Pulmonary artery endothelial cell (primary cell): Measurements from ENCODE around the gene NACC2. TPM values are rescaled to one million over a fixed set of nuclear protein-coding genes. Genes with fewer than 3 reads are reported as not detected.
"Not testable (repeated sequence)": the region's sequence is repeated elsewhere in the genome, so short reads cannot be mapped to it uniquely, and the experiment has no call there.

Experiments used
- DNase-seq: peaks from one replicate; pipeline ENCODE4 v3.0.0-alpha.2; 2011; ENCODE audit warnings: low read depth, low spot score
- total RNA-seq: library from RNA; depleted of rRNA; stranded (reverse); fragments of >200 nt; gene quantifications from 2 replicates; pipeline ENCODE4 v1.2.3, GENCODE V29; 2014

NACC2 gene
- total RNA-seq, 1 donor from 2014 or later = 25.5 TPM

DNA sequence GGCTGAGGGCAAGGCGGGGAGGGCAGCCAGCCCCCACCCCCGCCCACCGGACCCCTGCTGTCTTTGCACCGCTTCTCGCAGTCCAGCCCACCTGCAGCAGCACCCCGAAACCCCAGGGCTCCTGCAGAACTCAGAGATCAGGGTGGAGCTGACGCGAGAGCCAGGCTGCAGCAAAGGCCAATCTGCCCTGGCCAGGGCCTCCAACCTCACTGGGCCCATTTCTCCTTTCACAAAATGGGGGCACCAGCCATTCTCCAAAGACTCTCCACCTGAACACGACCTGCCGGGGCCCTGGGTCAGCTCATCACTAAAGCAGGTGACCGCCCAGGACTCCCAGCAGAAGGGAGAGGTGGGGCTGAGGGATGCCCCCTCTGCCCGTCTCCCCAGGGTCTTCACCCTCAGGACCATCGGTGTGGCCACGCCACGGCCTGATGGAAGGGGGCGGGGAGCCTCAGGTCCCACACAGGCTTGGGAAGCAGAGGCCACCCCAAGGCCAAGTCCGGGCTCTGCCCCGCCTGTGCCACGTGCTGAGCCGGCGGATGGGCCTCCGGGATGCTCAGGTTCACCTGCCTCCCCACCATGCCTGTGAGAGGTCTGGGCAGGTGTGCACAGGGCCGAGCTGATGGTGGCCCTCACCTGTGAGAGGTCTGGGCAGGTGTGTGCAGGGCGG, 13.1 kb downstream of the NACC2 start:
- no peak for DNase-seq

DNA sequence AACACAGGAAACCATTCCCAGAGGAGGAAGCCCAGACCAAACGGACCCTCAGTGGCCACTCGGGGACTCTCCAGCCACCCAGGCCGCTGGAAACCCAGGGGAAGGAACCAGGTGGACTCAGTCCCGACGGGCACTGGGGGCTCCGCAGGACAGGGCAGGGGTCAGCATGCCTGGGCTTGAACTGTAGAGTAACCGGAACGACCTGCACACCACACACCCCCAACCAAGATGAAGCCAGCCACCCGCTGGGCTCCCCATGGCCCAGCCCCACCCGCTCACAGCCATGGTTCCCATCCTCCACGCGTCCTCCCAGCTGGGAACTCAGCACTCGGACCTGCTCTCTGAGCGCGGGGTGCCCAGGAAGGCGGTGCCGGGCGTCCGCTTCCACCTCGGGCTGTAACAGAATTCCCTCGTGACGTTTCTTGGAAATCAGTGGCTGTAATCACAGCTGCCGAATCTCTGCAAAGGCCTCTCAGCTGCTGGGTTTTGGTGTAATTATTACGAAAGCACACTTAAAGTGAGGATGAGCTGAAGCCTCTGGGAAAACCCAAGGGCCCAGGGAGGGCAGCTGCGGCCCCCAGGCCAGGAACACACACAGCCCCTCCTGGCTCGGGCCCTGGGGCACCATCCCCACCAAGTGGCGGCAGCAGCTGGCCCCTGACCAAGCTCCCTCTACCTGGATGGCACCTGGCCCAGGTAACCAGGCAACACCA, 13.8 kb downstream of the NACC2 start:
- DNase-seq = no peak

GRCh38 chr9:136080716-136081112, 14.4 kb downstream of the NACC2 start:
- DNase-seq = no peak

DNA sequence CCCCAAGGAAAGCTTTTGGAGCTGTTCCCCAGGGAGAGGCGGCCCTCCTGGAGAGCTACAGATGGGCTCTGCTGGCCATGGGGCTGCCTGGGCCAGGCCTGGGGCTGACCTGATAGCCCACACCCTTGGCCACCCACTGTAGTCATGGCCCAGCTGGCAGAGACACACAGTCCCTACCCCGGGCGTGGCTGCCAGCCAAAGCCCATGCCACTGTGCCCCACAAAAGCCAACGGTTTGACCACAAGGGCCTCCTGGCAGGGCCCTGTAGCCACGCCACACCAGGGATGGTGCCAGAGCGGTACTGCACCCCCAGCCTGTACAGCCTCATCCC, 15.2 kb downstream of the NACC2 start:
- DNase-seq = no peak

- no peak for DNase-seq
Measured at GRCh38 chr9:136079211-136079915, 15.7 kb downstream of the NACC2 start.

DNA sequence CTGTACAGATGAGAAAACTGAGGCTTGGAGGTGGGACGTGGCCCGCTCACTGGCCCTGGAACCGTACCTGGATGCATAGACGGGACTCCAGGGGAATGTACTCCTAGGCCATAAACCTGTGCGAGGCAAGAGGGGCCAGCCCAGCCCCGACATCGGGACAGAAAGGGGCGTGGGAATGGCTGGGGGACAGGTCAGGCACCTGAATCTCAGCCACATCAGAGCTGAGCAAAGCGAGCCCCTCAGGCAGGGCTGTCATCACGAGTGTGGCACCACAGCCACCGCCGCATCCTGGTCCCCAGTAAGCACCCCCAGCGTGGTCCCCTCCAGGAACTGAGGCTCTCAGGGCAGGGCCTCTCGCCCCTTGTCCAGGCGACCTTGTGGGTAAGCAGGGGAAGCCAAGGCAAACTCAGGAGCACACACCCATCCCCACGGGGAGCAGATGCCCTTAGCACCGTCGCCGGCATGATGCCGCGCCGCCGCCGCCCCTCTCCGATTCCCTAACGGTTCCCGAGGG, 16.5 kb downstream of the NACC2 start:
- no peak for DNase-seq

DNA sequence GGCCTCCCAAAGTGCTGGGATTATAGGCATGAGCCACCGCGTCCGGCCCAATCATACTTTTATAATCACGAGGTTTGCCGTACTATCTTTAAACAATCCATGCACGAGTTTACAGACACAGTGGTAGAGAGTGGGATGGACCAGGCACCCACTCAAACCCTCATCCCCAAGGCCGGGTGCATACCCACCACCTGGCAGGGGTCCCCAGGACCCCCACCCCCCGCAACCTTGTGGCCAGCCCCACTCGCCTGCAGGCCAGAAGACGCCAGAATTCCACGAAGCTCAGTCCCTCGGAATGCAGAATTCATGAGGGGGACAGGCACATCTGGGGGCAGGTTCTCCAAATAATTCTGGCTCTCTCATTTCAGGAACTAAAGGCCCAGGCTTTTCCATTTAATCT, 17.1 kb downstream of the NACC2 start:
- DNase-seq = no peak

DNA sequence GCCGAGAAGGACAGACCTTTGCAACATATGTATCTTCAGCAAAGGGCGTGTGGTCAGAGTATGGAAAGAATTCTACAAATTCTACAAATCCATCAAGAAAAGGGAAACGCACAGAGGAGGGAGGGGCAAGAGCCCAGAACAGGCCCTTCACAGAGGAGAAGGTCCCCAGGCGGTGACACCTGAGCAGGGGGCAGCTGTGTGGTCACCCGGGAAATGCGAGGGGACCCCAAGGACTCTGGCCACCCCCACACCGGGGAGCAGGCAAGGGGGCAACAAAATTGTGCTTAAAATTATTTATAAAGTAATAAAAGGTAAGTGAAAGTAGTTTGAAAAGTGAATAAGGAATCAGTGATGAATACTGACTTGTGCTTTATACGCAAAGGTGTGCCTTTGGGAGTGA, 17.6 kb downstream of the NACC2 start:
- DNase-seq = no peak

DNA sequence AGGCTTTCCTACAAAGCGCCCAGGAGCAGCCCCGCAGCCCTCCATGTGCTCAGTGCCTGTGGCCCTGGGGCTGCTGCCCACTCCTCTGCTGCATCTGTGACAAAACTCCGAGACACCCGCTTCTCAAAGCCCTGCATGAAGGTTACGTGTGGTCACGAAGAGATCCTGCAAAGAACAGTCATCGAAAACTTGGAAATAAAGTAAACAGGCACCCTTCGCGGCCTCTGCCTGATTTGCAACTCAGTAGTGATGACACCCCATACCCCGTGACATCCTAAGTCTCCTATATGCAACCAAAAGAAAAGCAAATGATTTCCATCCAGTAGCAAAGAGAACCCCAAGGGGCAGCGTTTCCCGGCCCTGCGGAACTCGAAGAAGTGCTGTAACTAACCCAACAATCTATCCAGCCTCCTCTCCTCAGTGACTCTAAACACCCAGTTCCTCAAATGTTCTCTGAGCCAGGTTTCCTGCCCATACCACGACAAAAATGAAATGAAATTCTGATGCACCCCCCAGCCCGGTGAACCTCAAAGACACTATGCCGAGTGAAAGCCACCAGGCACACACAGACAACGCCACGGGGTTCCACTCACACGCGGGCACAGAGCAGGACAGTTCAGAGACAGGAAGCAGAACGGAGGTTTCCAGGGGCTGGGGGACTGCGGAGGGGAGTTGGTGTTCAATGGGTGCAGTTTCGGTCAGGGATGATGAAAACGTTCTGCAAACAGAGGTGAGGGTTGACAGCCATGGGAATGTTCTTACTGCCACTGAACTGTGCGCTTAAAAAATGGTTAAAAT, 19.0 kb downstream of the NACC2 start:
- DNase-seq = no peak

DNA sequence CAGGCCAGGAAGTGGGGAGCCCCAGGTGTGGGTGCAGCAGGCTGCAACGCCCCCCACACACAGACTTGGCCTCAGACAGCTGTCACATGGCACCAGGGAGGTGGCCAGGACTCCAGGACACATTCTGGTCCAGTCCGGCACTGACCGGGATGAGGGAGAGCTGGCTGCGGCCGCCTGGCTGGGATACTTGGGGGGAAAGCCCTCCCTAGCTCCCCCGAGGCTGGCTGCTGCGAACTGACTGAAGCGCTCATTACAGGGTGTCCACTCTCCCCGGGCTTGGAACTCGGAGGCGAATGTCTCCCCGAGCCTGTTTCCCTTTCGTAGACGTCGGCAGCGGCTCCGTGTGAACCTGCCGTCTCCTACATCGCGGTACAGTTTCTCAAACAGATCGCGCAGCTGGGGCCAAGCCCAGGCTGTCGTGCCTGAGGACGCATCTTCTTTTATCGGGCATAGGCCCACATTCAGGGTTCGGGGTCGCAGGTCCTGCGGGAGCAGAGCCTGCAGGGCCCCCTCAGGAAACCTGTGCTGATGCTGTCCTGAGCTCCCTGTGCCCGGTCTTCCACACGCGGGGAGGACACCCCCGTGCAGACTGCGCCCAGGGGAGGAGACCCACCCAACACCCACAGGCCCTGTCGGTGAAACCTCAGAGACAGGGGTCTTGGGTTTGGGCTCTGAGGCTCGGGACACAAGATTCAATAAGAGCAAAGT, 19.8 kb downstream of the NACC2 start:
- no peak for DNase-seq

DNA sequence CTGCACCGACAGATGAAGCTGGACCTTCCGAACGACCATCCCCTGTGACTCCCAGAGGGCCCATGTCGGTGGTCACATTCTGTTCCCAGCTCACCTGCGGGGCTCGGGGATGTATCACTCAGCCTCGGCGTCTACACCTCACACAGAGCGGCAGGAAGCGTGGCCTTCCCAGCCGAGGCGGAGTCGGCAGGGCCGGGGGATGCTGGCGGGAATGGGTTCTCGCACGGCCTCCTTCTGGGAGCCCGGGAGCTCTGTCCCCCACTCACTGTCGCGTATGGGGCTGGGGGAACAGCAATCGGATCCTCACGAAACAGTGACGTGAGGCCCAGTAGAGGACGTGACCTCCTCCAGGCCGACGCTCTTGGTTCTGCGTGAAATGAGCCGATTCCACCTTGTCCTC, 20.4 kb downstream of the NACC2 start:
- DNase-seq = no peak

GRCh38 chr9:136062657-136063439, 32.2 kb downstream of the NACC2 start:
- DNase-seq = no peak

DNA sequence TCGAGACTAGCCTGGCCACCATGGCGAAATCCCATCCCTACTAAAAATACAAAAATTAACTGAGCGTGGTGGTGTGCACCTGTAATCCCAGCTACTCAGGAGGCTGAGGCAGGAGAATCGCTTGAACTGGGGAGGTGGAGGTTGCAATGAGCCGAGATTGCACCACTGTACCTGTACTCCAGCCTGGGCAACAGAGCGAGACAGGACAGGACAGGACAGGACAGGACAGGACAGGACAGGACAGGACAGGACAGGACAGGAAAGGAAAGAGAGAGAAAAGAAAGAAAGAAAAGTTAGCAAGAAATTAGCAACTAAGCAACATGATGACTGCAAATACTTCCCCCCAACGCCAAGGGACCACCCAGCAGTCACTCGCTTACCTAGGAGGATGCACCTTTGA, 33.2 kb downstream of the NACC2 start:
- DNase-seq = not testable (repeated sequence)

GRCh38 chr9:136061405-136061804, 33.7 kb downstream of the NACC2 start:
- DNase-seq = no peak

DNA sequence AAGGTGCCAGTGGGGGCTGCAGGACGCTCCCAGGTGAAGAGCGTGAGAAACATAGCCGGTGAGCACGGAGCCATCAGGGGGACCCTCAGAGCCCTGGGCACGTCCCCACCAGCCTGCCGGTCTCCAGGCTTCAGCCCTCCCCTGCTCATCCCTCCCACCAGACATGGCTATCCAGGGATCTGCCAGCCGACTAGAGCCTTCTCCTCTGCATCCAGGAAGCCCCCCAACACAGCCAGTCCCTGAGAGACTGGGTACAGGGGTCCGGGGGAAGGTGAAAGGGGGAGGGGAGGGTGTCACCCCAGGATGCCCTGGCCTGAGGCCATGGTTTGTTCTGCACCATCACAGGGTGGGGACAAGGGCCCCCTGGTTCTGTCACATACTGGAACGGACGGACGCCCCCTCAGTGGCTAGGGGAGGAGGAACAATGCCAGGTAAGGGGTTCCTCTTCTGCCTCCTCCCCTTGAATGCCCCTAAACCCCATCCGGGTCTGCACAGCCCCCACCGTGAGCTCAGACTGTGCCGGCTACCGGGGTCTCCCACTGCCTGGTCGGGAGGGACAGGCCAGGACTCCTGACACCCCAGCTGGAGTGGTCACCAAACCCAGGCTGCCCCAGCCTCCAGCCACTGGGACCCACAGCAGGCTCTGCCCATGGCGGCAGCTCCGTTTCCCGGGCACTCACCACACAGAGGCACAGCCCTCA, 34.3 kb downstream of the NACC2 start:
- no peak for DNase-seq

GRCh38 chr9:136059851-136060670, 35.0 kb downstream of the NACC2 start:
- no peak for DNase-seq

DNA sequence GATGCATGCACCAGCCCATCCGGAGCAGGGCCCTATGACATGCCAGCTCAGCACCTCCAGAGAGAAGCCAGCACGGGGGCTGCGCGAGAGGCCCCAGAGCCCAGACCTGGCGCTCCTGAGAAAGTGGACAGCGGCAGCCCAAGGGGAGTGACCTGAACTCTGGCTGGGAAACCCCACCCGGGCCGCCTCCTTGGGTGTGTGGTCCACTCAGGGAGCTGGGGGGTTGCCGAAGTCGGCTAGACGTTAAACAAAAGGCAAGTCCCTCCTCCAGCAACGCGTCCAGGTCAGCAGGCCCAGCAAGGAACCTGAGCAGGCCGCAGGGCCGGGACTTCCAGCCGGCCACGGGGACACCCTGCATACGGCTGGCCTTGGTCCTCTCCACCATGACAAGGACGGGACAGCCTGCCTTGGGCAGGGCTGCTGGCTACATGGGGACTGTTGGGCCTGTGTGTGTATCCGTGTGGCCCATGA, 35.7 kb downstream of the NACC2 start:
- no peak for DNase-seq

GRCh38 chr9:136058801-136059302, 36.2 kb downstream of the NACC2 start:
- no peak for DNase-seq
